Panc1 (cell line): ENCODE results near the gene MZT2B. TPM values are rescaled to one million over a fixed set of nuclear protein-coding genes. Genes with fewer than 3 reads are reported as not detected.
A peak's percentile ranks its signal among the peaks of the same experiment; 100 is the strongest.
"Not testable (repeated sequence)": the region's sequence is repeated elsewhere in the genome, so short reads cannot be mapped to it uniquely, and the experiment has no call there.

Experiments
- ATAC-seq: fragments of 200-7000 bp; cut with Tn5 transposase; 2 replicates; pipeline ENCODE4 v1.9.1; 2020; ENCODE audit warnings: mild to moderate bottlenecking, moderate library complexity
- BruUV-seq: library from RNA; stranded (reverse); fragments of 400-500 nt; replicated peaks from 2 replicates; lab custom pipeline; 2021; lab: Mats Ljungman, UMichigan
- CTCF ChIA-PET: fragments of 300-600 bp; sonication (Branson Sonifier 250); formaldehyde crosslinking; loops from one replicate; lab custom pipeline; 2022; ENCODE audit warnings: antibody characterized with exemption; lab: Charles Lee
- POLR2A ChIA-PET: fragments of 300-600 bp; sonication (Branson Sonifier 250); formaldehyde crosslinking; loops from one replicate; lab custom pipeline; 2022; ENCODE audit warnings: antibody characterized with exemption; lab: Charles Lee
- DNase-seq: peaks from one replicate; pipeline ENCODE4 v3.0.0-alpha.2; 2010; ENCODE audit warnings: low read depth, low spot score
- H3K27ac ChIP-seq: 2 replicates; pipeline ENCODE4 v1.5.1; 2011; ENCODE audit warnings: mild to moderate bottlenecking, low read length, inconsistent platforms
- H3K27me3 ChIP-seq: fragments of 200-500 bp; sonication (Bioruptor generic); 2 replicates; pipeline ENCODE4 v1.6.0; 2014; ENCODE audit warnings: low read length, inconsistent platforms; ENCODE audit not compliant: control insufficient read depth, insufficient read depth
- H3K36me3 ChIP-seq: fragments of 200-500 bp; sonication (Bioruptor generic); 2 replicates; pipeline ENCODE4 v1.5.1; 2014; ENCODE audit warnings: inconsistent platforms, mild to moderate bottlenecking, low read length, moderate library complexity; ENCODE audit not compliant: control insufficient read depth, insufficient read depth
- H3K4me1 ChIP-seq: 2 replicates; pipeline ENCODE4 v1.5.1; 2011; ENCODE audit warnings: inconsistent platforms, mild to moderate bottlenecking, low read length, moderate library complexity; ENCODE audit not compliant: control insufficient read depth, insufficient read depth
- H3K4me3 ChIP-seq, 2 experiments: 2 replicates each; pipeline ENCODE4 v1.5.1; 2011 to 2012; ENCODE audit warnings: low read depth in 2 of 2, low read length in 2 of 2, mild to moderate bottlenecking in 2 of 2, inconsistent platforms in 1 of 2, moderate library complexity in 1 of 2
- H3K9me3 ChIP-seq: fragments of 200-500 bp; sonication (Bioruptor generic); 2 replicates; pipeline ENCODE4 v1.5.1; 2014; ENCODE audit warnings: low read depth, mild to moderate bottlenecking, inconsistent platforms, low read length, moderate library complexity; ENCODE audit not compliant: control insufficient read depth, insufficient read depth
- POLR2AphosphoS5 ChIP-seq: IDR thresholded peaks from 2 replicates; pipeline ENCODE4 v1.6.1; 2012; ENCODE audit warnings: mild to moderate bottlenecking, low read depth, low read length, moderate library complexity
- SIN3A ChIP-seq: IDR thresholded peaks from 2 replicates; pipeline ENCODE4 v1.6.1; 2012; ENCODE audit warnings: low read depth, mild to moderate bottlenecking, low read length, moderate library complexity, borderline replicate concordance; ENCODE audit not compliant: insufficient read depth
- TCF7L2 ChIP-seq: IDR thresholded peaks from 2 replicates; pipeline ENCODE4 v1.6.1; 2011; ENCODE audit warnings: mild to moderate bottlenecking, low read depth, low read length, inconsistent platforms
- in situ Hi-C: cut with HindIII; loops from 2 replicates; pipeline ENCODE4 v1.10.0; 2016; ENCODE audit warnings: low sequenced_read_pairs, low pct_unique_long_range_greater_than_20kb
- intact Hi-C: fragments of 100-400 bp; cut with micrococcal nuclease; formaldehyde crosslinking; loops from one replicate; pipeline ENCODE4 v1.10.0; 2022; ENCODE audit not compliant: unreplicated experiment
- total RNA-seq: library from RNA; stranded (reverse); gene quantifications from one replicate; pipeline ENCODE4 v1.2.1, GENCODE V29; 2021; ENCODE audit not compliant: unreplicated experiment
- TF ChIP-seq, protein P1 (sequence below), 2 experiments: IDR thresholded peaks; 2 replicates each; pipeline ENCODE4 v1.6.1; 2011 to 2012; ENCODE audit warnings: low read depth in 2 of 2, control low read depth in 1 of 2, low read length in 1 of 2, mild to moderate bottlenecking in 1 of 2, moderate library complexity in 1 of 2; ENCODE audit not compliant: insufficient read depth in 1 of 2
- TF ChIP-seq, protein P2 (sequence below): fragments of 450-650 bp; IDR thresholded peaks from 2 replicates; pipeline ENCODE4 v1.5.1; 2017; ENCODE audit warnings: mild to moderate bottlenecking

The MZT2B gene
- total RNA-seq, 1 experiment from 2014 or later, result 305 TPM

DNA sequence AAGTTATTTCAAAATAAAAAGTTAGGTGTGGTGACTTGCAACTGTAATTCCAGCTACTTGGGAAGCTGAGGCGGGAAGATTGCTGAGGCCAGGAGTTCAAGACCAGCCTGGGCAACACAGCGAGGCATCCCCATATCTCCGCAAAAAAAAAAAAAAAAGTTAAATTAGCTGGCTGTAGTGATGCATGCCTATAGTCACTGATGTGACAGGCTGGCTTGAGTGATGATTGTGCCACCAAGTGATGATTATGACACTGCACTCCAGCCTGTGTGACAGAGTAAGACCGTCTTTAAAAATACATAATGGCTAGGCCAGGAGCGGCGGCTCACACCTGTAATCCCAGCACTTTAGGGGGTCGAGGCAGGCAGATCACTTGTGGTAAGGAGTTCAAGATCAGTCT lies 12.2 kb upstream of the MZT2B start:
- DNase-seq, result no peak
- no peaks in the 10 kb centered on the region for H3K27me3 ChIP-seq
- no TSS peak for BruUV-seq
- in situ Hi-C loops (no loop called here), intact Hi-C loops (no loop called here)
- CTCF ChIA-PET, result no interaction called here
- no peak overlapping the region for H3K4me3 ChIP-seq
- H3K27ac ChIP-seq, result no peak overlapping the region
- peaks cover 6% of the 10 kb centered on the region; the same call in 1 of the 2 replicates for H3K36me3 ChIP-seq
- POLR2A ChIA-PET, result no interaction called here
- H3K4me1 ChIP-seq, result no peaks in the 10 kb centered on the region
- no peak for ATAC-seq
- H3K9me3 ChIP-seq, result no peaks in the 10 kb centered on the region
- TF ChIP-seq TCF7L2, result no peak
- no peak for TF ChIP-seq POLR2AphosphoS5
- TF ChIP-seq, protein P1, sequence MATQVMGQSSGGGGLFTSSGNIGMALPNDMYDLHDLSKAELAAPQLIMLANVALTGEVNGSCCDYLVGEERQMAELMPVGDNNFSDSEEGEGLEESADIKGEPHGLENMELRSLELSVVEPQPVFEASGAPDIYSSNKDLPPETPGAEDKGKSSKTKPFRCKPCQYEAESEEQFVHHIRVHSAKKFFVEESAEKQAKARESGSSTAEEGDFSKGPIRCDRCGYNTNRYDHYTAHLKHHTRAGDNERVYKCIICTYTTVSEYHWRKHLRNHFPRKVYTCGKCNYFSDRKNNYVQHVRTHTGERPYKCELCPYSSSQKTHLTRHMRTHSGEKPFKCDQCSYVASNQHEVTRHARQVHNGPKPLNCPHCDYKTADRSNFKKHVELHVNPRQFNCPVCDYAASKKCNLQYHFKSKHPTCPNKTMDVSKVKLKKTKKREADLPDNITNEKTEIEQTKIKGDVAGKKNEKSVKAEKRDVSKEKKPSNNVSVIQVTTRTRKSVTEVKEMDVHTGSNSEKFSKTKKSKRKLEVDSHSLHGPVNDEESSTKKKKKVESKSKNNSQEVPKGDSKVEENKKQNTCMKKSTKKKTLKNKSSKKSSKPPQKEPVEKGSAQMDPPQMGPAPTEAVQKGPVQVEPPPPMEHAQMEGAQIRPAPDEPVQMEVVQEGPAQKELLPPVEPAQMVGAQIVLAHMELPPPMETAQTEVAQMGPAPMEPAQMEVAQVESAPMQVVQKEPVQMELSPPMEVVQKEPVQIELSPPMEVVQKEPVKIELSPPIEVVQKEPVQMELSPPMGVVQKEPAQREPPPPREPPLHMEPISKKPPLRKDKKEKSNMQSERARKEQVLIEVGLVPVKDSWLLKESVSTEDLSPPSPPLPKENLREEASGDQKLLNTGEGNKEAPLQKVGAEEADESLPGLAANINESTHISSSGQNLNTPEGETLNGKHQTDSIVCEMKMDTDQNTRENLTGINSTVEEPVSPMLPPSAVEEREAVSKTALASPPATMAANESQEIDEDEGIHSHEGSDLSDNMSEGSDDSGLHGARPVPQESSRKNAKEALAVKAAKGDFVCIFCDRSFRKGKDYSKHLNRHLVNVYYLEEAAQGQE (IDR thresholded peaks at IDR 0.05; ENCODE audit: insufficient read depth in 1 of 2, low read depth in 2 of 2, low read length in 1 of 2), result no peak
- TF ChIP-seq SIN3A, result no peak
- TF ChIP-seq, protein P2, sequence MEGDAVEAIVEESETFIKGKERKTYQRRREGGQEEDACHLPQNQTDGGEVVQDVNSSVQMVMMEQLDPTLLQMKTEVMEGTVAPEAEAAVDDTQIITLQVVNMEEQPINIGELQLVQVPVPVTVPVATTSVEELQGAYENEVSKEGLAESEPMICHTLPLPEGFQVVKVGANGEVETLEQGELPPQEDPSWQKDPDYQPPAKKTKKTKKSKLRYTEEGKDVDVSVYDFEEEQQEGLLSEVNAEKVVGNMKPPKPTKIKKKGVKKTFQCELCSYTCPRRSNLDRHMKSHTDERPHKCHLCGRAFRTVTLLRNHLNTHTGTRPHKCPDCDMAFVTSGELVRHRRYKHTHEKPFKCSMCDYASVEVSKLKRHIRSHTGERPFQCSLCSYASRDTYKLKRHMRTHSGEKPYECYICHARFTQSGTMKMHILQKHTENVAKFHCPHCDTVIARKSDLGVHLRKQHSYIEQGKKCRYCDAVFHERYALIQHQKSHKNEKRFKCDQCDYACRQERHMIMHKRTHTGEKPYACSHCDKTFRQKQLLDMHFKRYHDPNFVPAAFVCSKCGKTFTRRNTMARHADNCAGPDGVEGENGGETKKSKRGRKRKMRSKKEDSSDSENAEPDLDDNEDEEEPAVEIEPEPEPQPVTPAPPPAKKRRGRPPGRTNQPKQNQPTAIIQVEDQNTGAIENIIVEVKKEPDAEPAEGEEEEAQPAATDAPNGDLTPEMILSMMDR, result no peak

DNA sequence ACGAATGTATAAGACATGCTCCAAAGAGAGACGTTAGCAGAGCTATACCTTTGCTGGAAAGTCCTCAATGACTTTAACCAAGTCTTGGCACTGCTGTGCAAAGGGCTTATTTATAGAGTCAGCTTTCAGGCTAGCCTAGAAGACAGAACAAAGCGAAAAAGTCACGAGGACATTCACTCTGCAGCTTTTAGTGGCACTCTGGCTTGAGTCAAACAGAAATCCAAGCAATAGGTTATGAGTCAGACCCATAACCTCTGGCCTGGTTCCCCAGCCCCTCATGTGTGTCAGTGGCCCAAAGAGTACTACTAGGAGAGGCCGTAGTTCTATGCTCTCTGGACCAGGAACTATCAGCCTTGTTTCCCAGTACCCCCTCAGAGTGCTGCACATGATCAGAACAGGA lies 7.2 kb upstream of the MZT2B start:
- H3K27me3 ChIP-seq, in situ Hi-C loops, CTCF ChIA-PET, BruUV-seq, intact Hi-C loops, H3K27ac ChIP-seq, H3K36me3 ChIP-seq, ATAC-seq, DNase-seq, POLR2A ChIA-PET, H3K9me3 ChIP-seq, H3K4me1 ChIP-seq, H3K4me3 ChIP-seq: not testable (repeated sequence)

DNA sequence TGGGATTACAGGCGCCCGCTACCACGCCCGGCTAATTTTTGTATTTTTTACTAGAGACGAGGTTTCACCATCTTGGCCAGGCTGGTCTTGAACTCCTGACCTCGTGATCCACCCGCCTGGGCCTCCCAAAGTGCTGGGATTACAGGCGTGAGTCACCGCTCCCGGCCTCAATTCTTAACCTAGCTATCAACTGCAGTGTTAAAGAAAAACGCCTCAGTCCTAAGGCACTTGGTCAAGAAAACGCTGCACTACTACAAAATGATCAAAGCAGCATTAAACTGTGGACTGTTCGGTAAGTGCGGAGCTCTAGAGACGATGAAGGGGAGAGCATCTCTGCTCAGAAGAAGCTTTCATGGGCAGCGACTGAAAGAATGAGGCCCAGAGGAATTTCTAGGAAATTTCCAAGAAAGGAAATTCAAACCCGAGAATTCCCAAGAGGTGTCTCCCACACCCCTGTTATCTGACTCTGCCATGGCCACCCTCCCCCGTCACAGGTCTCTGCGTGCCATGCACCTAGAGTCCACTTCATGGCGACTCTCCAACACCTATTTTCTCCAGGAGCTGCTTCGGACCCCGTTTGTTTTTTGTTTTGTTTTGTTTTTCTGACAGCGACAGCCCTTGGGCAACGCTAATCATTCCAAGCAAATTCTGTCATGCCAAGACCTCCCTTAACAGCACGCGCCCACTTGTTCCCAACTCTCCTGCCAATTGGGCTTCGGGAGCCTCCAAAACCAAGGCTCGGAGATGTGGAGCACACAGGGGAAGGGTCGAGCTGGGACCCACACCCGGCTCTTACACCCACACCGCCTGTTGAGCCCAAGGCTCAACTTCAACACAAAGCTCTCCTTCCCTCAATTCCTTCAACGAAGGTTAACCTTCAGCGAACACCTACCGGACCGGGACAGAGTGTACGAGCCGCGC lies 1.4 kb upstream of the MZT2B start:
- CTCF ChIA-PET, result interaction anchor here (0.6 to 0.7 kb wide), 6 partner anchors 10 to 213 kb away, joined by 3 to 7 read pairs (median 4); no protein-coding TSS in a partner anchor
- POLR2A ChIA-PET, H3K4me1 ChIP-seq, H3K9me3 ChIP-seq, in situ Hi-C loops, ATAC-seq, DNase-seq, H3K27me3 ChIP-seq, H3K36me3 ChIP-seq: not testable (repeated sequence)
- H3K27ac ChIP-seq, result peak overlapping the region; percentile 93
- intact Hi-C loops, result loop anchor here (5.0 kb wide), 1 partner anchor 152 kb away; no protein-coding TSS in a partner anchor
- TSS peak; percentile 84 for BruUV-seq
- peak overlapping the region; percentile 81 to 100 for H3K4me3 ChIP-seq
